Activated CD4-positive, CD25-positive, alpha-beta regulatory T cell treated with anti-CD3 and anti-CD28 coated beads, Interleukin-2, amount 50 U/mL, for 72 hours (primary cell): ENCODE data around the gene HNF1A.
"Not testable (repeated sequence)": the region's sequence is repeated elsewhere in the genome, so short reads cannot be mapped to it uniquely, and the experiment has no call there.

ENCODE experiments used
- DNase-seq: peaks from one replicate; pipeline ENCODE4 v3.0.0; 2021

The HNF1A gene, protein sequence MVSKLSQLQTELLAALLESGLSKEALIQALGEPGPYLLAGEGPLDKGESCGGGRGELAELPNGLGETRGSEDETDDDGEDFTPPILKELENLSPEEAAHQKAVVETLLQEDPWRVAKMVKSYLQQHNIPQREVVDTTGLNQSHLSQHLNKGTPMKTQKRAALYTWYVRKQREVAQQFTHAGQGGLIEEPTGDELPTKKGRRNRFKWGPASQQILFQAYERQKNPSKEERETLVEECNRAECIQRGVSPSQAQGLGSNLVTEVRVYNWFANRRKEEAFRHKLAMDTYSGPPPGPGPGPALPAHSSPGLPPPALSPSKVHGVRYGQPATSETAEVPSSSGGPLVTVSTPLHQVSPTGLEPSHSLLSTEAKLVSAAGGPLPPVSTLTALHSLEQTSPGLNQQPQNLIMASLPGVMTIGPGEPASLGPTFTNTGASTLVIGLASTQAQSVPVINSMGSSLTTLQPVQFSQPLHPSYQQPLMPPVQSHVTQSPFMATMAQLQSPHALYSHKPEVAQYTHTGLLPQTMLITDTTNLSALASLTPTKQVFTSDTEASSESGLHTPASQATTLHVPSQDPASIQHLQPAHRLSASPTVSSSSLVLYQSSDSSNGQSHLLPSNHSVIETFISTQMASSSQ

GRCh38 chr12:120978296-120979219, at the start of gene HNF1A:
TSS of gene HNF1A (plus strand) at chr12:120978543. CDS start at chr12:120978769, 226 bp downstream.
- no peak for DNase-seq

- DNase-seq: no peak
Measured at GRCh38 chr12:120928864-120929652, 49.3 kb upstream of the HNF1A start.

- no peak for DNase-seq
Measured at GRCh38 chr12:120930032-120930431, 48.3 kb upstream of the HNF1A start.

- no peak for DNase-seq
Measured at GRCh38 chr12:120932058-120932457, 46.3 kb upstream of the HNF1A start.

GRCh38 chr12:120932956-120933526, 45.3 kb upstream of the HNF1A start:
- no peak for DNase-seq

DNA sequence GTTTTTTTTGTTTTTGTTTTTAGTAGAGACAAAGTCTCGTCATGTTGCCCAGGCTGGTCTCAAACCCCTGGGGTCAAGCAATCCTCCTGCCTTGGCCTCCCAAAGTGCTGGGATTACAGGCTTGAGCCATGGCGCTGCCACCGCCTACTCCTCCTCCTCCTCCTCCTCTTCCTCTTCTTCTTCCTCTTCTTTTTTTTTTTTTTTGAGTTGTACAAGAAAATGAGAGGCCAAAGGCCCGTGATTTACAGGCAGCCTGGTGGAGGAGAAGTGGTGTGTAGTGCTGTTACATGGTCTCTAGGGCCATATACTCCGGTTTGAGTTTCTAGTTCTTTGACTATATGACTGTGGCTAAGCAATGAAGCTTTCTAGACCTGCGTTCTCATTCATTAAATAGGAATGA, 44.6 kb upstream of the HNF1A start:
- no peak for DNase-seq

DNA sequence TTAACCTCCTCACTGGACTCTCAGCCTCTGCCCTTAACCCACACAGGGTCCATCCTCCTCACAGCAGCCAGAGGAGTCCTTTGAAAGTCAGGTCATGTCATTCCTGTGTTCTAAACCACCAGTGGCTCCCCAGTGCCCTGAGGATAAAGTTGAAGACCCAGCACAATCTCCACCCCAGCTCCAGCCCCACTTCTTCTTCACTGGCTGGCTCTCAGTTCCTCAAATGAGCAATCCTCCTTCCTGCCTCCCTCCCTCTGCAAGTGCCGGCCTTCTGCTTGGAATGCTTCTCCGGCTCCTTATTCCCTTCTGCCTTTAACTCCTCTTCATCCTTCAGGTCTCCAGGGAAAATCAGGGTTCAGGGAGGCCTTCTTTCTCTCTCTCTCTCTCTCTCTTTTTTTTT, 42.1 kb upstream of the HNF1A start:
- no peak for DNase-seq

- DNase-seq: no peak
Measured at GRCh38 chr12:120938496-120938895, 39.8 kb upstream of the HNF1A start.

- no peak for DNase-seq
Measured at GRCh38 chr12:120939523-120939922, 38.8 kb upstream of the HNF1A start.

DNA sequence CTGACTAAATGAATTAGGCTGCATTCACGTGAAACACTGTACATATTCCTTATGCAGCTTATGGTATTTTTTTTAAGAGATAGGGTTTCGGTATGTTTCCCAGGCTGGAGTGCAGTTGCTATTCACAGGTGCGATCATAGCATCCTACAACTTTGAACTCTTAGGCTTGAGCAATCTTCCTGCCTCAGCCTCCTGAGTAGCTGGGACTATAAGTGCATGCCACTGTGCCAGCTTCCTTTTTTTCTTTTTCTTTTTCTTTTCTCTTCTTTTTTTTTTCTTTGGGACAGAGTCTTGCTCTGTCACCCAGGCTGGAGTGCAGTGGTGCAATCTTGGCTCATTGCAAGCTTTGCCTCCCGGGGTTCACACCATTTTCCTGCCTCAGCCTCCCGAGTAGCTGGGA, 38.3 kb upstream of the HNF1A start:
- no peak for DNase-seq

GRCh38 chr12:120940799-120941198, 37.5 kb upstream of the HNF1A start:
- DNase-seq: no peak

DNA sequence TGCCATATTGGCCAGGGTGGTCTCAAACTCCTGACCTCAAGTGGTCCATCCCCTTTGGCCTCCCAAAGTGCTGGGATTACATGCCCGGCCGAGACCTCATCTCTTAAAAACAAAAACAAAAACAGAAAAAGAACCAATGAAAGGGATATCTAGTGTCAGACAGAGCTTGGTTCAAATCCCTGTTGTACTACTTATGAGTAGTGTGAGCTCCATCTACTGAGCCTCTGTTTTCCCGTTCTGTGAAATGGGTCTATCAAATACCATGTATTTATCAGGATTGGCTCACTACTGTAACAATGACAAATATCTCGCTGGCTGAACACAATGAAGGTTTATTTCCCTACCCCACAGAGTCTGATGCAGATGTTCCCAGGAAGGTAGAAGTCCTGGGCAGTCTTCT, 36.9 kb upstream of the HNF1A start:
- DNase-seq: no peak

- no peak for DNase-seq
Measured at GRCh38 chr12:120941846-120942405, 36.4 kb upstream of the HNF1A start.

- DNase-seq: no peak
Measured at GRCh38 chr12:120943482-120943881, 34.9 kb upstream of the HNF1A start.

GRCh38 chr12:120944645-120945217, 33.6 kb upstream of the HNF1A start:
- peak; percentile 71 for DNase-seq

GRCh38 chr12:120945516-120945915, 32.8 kb upstream of the HNF1A start:
- DNase-seq: not testable (repeated sequence)

DNA sequence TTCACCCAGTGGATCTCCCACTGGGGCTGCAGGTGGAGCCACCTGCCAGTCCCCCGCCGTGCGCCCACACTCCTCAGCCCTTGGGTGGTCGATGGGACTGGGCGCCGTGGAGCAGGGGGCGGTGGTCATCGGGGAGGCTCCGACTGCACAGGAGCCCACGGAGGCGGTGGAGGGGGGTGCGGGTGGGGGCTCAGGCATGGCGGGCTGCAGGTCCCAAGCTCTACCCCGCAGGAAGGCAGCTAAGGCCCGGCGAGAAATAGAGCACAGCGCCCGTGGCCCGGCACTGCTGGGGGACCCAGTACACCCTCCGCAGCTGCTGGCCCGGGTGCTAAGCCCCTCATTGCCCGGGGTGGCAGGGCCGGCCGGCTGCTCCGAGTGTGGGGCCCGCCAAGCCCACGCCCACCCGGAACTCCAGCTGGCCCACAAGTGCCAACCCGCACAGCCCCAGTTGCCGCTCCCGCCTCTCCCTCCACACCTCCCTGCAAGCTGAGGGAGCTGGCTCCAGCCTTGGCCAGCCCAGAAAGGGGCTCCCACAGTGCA, 28.0 kb upstream of the HNF1A start:
- DNase-seq: not testable (repeated sequence)

- DNase-seq: no peak
Measured at GRCh38 chr12:120950807-120951206, 27.5 kb upstream of the HNF1A start.

GRCh38 chr12:120955232-120955631, 23.1 kb upstream of the HNF1A start:
- DNase-seq: no peak

DNA sequence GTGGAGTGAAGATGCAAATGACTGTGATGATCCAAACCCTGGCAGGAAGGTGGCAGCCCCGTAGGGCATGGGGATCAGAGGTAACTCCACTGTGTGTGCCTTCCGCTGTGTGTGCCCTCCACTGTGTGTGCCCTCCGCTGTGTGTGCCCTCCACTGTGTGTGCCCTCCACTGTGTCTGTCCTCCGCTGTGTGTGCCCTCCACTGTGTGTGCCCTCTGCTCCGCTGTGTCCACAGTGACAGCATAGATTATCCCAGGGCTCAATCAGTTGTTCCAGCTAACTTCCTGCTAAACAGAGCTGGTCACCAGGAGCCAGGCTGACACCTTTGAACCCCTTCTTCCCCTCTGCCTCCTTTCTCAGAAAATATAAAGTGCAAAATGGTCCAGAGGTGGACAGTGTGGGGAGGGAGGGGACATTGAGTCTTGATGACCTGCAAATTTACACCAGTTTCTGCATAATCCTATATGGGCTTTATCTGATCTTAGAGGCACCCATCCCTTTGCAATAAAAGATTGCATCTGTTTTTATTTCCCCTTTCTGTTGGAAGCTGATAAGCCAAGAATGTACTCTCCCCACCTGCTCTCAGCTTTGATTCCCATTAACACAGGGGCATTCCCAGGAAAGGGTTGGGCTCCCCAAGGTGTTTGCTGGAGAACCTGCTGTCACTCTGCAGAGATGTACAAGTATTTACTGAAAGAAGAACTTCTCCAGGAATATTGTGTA, 21.6 kb upstream of the HNF1A start:
- no peak for DNase-seq
